ENCODE results near the gene PBX4. TPM values are rescaled to one million over a fixed set of nuclear protein-coding genes. Genes with fewer than 3 reads are reported as not detected.

PBX4 gene
- total and polyA plus RNA-seq, 2 experiments from 2014 or later = 2.6 to 4.1 TPM

GRCh38 chr19:19568802-19569756 is 49.4 kb downstream of the PBX4 start (continued):
- TF ChIP-seq JUNB (IDR thresholded peaks at IDR 0.05; ENCODE audit: unreplicated experiment) (no peak), CTCF (conservative IDR thresholded peaks at IDR 0.05; ENCODE audit: low read depth in 2 of 2) (no peak), CREB1 (CRISPR knock-in tag; IDR thresholded peaks at IDR 0.05; ENCODE audit: low read depth) (no peak), STAT1 (IDR thresholded peaks at IDR 0.05; ENCODE audit: unreplicated experiment) (no peak), ZNF331 (CRISPR knock-in tag; IDR thresholded peaks at IDR 0.05; ENCODE audit: low read depth) (no peak), ETS1 (IDR thresholded peaks at IDR 0.05) (no peak)

GRCh38 chr19:19567391-19567790 is 51.1 kb downstream of the PBX4 start:
- DNase-seq (ENCODE audit: low spot score) = no peak
- peaks cover 7% of the 10 kb centered on the region for H3K27me3 Mint-ChIP-seq (ENCODE audit: insufficient read depth, low read depth, poor library complexity)
- no peaks in the 10 kb centered on the region for H3K27me3 ChIP-seq (ENCODE audit: insufficient read depth)
- H3K36me3 Mint-ChIP-seq (ENCODE audit: low read depth) = peaks cover 12% of the 10 kb centered on the region; the same call in 2 of the 3 replicates
- no peak overlapping the region for H3K27ac Mint-ChIP-seq
- no peak overlapping the region for H3K4me3 Mint-ChIP-seq
- no peaks in the 10 kb centered on the region for H3K4me1 ChIP-seq (ENCODE audit: insufficient read depth)
- no peaks in the 10 kb centered on the region for H4K20me1 ChIP-seq (replicated peaks; ENCODE audit: insufficient read depth)
- no peaks in the 10 kb centered on the region for H3K4me1 Mint-ChIP-seq
- no peaks in the 10 kb centered on the region for H3K79me2 ChIP-seq (replicated peaks; ENCODE audit: insufficient read depth)
- TF ChIP-seq ETS1 (IDR thresholded peaks at IDR 0.05) (no peak), JUNB (IDR thresholded peaks at IDR 0.05; ENCODE audit: unreplicated experiment) (no peak), STAT1 (IDR thresholded peaks at IDR 0.05; ENCODE audit: unreplicated experiment) (no peak), ZNF114 (CRISPR knock-in tag; IDR thresholded peaks at IDR 0.05) (no peak), CTCF (conservative IDR thresholded peaks at IDR 0.05; ENCODE audit: low read depth in 2 of 2) (no peak), ZNF331 (CRISPR knock-in tag; IDR thresholded peaks at IDR 0.05; ENCODE audit: low read depth) (no peak), ZNF462 (CRISPR knock-in tag; IDR thresholded peaks at IDR 0.05) (no peak), POLR2AphosphoS5 (IDR thresholded peaks at IDR 0.05; ENCODE audit: low read depth) (no peak), CREB1 (CRISPR knock-in tag; IDR thresholded peaks at IDR 0.05; ENCODE audit: low read depth) (no peak), NANOG (IDR thresholded peaks at IDR 0.05; ENCODE audit: borderline replicate concordance) (no peak)
- no peaks in the 10 kb centered on the region for H3K36me3 ChIP-seq (ENCODE audit: insufficient read depth)
- H2AFZ ChIP-seq = no peak overlapping the region
- H3K9me2 ChIP-seq (ENCODE audit: insufficient read depth) = no peaks in the 10 kb centered on the region
- ATAC-seq = no peak
- H3K4me3 ChIP-seq = no peak overlapping the region
- no peaks in the 10 kb centered on the region for H3F3A ChIP-seq (replicated peaks; ENCODE audit: low read depth)
- no peaks in the 10 kb centered on the region; the same call in 1 of the 3 replicates for H3K9me3 Mint-ChIP-seq
- no peak overlapping the region for H3K4me2 ChIP-seq
- H3K27ac ChIP-seq (ENCODE audit: low read depth) = no peak overlapping the region

Data from GM23338 (cell line).